Left colon (tissue), 2 donors: Measurements from ENCODE around the gene CDK5. TPM values are rescaled to one million over a fixed set of nuclear protein-coding genes. Genes with fewer than 3 reads are reported as not detected.

Experiments
- ATAC-seq: fragments of 200-7000 bp; cut with Tn5 transposase; one replicate; pipeline ENCODE4 v1.9.1; 2020; ENCODE audit warnings: mild to moderate bottlenecking, moderate library complexity
- DNase-seq, 2 donors: peaks; one replicate each; pipeline ENCODE4 v3.0.0-alpha.2; 2020
- intact Hi-C, 2 donors: fragments of 100-400 bp; cut with DNase I in 1 of 2; cut with micrococcal nuclease in 1 of 2; formaldehyde crosslinking; loops; one replicate each; pipeline versions ENCODE4 v1.11.2 to v1.14.0; 2022; cut with DNase I, micrococcal nuclease
- long read RNA-seq: library from polyadenylated mRNA; unstranded; transcript quantifications from one replicate; pipeline ENCODE4 v2.0.0, GENCODE V29; 2021
- total RNA-seq, 2 donors: library from RNA; stranded (reverse); fragmentation: NEBNext Ultra II Directional; extraction: Animal tissue kit (Norgen Biotek cat#: 25700); gene quantifications; one replicate each; pipeline ENCODE4 v1.2.1, GENCODE V29; 2021
- donor health status: DM: no; HTN: no; CAD: no.
- donor health status: DM: yes; HTN: yes; CAD: no.

Gene CDK5
- 10 to 100 TPM; 12.8 to 15.1 TPM for total RNA-seq
- long read RNA-seq, transcript CDK5-204 (12 exons, 1,758 nt) = major isoform, 7 of 8 reads
- long read RNA-seq, partial matches to known transcripts = 1 of 8 reads
- long read RNA-seq, other reads (novel, unspliced or antisense) = 0 of 8 reads

DNA sequence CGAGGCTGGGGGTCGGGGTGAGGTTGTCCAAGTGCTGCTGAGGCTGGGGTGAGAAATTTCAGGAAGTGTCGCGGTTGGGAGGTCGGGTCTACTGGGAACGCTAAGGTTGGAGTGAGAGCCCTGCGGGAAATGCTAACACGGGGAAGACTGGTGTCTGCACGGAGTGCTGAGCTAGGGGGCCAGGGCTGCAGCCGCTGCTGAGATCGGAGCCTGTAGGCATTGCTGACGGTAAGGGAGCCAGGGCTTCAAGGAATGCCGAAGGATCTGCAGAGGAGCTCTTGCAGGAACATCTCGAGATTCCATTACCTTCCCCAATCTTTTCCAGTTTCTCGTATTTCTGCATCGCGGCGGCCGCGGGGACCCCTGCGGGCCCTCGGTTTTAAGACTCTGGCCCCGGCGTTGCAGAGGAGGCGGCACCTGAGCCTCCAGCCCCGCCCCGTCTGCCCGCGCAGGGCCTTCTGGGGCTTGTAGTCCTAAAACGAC is at the start of gene CDK5:
Gene CDK5 (minus strand): TSS at position 392 of the 483 bp plus-strand sequence. CDS start 49 bp downstream, at position 343.
- DNase-seq (peak in 1 of 2 donors; percentile 53), ATAC-seq (peak; percentile 2)
- intact Hi-C loops = no loop called here

DNA sequence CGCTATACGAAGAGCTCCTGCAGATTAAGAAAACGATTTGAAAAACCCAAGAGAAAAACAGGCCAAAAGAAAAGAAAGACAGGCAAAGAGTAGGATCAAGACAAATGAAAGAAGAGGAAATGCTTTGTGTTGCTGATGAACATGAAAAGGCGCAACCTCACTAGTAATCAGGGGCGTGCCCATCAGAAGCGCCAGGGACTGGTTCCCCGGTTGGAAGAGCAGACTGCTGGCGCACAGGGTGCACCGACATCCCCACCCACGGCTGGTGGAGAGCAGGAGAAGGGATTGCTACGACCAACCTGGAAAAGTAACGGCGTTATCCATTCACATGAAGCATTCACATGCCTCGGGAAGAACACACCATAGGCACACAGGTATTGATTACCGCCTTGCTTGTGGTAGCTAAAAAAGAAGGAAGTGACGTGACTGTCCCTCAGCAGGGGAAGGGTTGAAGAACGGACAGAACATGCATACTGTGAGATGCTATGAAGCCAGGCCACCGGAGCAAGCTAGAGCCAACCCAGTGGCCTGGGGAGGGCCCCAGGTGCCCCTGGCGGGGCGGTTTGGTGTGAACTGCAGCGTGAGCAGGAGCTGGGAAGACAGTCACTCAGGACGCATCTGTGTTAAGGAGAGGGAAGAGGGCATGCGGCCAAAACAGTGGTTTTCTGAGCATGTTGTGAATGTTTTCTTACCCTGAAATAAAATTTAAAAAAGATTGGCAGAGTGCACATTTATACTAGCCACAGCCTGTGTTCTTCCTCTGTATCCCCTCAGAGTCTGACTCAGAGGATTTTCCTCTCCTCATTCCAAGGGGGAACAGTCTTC is 46.9 kb upstream of the CDK5 start:
- DNase-seq (no peak), ATAC-seq (no peak)
- intact Hi-C loops = no loop called here

DNA sequence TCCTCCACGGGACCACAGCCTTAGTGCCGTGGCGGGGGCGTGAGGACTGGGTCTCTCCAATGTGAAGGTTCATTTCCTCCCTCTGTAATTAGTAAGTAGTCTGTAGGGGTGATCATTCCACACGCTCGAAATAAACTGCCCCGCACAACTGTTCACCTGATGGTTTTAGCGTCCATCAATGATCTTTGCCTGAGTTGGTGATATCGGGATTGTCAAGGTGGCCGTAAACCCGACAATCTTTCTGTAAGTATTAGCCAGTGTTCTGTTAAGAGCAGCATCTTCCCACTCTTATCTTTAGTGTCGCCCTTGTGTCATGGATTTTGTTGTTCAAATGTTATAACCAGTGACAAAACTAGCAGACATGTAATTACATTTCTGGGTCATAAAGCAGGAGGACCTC is 46.3 kb upstream of the CDK5 start:
- DNase-seq (no peak), ATAC-seq (no peak)

DNA sequence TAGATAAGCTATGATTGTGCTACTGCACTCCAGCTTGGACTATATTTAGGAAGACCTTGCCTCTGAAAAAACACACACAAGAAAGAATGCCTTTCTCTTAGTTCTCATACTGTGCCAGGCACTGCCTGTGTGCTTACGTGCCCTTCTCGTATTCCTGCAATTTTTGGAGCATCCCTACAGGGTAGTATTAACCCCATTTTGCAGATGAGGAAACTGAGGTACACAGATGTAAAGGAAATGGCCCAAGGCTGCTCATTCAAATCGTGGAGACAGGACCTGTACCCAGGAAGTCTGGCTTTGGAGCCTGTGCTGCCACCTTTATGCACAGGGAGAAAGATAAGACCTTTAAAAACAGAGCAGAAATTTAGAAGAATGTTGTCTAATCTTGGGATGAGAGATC is 45.3 kb upstream of the CDK5 start:
- DNase-seq = no peak
- ATAC-seq = no peak
- intact Hi-C loops = no loop called here

More for the DNA sequence above, 46.3 kb upstream of the CDK5 start:
- intact Hi-C loops = no loop called here

DNA sequence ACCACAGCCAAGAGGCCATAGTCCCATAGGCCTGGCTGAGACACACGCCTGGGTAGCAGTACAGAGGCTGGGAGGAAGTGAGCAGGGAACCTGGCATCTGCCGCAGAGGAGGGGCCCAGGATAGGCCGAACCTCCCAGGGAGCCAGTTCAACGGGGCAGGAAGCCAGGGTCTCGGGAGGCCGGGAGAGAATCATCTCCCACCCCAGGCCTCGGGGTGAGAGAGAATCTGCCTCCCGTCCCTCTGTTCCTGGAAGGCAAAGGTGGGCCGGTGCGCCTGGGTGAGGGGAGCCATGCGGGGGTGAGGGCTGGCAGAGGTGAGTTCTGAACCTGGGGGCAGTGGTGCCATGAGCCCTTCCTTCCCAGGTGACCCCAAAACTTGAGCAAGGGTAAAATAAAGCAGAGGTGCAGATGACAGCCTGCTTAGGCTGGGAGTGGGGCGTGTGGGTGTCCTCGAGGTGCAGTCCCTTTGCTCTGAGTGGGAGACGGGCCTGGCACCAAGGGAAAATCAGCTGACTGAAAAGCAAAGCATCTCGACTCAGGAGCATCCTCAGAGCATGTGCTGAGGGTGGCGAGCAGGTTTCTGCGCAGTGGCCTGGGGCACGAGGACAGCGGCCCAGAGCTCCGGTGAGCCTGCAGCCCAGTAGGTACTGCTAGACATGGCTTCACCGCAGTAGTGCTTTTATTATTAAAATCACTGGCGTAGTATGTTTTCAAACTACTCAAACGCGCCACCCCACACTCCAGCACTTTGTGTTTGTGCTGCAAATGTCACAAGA is 44.1 kb upstream of the CDK5 start:
- intact Hi-C loops = no loop called here
- no peak for ATAC-seq
- no peak for DNase-seq

DNA sequence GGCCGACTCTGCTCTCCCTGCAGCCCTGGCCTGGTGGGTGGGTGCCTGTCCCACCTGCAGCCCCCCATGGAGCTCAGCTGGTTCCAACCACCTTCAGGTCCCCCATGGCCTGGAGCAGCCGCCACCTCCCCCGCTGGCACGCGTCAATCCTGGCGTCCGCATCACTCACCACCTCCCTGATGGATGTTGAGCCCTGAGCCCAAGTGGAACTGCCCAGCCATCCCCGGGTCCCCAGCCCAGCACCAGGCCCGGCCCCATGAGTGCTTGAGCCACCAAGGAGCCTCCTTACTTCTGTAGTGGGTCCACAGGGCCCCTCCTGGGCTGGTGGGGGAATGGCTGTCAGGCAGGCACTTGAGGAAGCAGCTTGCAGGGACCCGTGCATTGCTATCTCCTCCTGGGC is 43.2 kb upstream of the CDK5 start:
- ATAC-seq = no peak

DNA sequence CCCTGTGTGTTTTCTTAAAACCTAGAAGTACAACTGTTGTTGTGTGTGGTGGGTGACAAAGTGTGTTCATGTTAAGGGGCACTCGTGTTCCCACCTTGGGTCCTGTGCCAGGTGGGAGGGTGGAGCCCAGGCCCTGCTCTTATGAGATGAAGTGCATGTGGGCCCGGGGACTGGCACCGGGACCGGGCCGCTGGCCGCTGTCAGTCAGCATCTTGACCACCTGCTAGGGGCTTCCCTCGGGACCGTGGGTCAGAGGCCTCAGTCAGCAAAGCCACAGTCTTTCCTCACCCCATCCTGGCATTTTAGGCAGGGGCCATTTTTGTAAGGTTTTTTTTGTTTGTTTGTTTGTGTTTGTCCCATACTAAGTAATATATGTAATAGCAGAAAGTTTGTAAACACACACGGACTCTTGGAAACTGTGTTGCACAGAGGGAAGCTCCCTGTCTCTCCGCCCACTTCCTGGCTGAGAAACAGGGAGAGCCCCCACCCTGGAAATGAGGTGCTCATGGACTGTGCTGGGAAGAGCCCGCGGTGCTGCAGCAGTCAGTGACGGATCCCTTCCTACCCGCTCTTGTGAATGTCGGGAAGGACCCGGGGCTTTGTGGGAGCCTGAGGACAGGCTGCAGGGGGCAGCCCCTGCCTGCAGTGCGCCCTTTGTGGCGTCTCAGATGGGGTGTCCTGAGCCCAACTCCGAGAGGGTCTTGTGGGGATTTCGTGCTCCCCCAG is 42.0 kb upstream of the CDK5 start:
- intact Hi-C loops = no loop called here
- DNase-seq (no peak), ATAC-seq (no peak)

More for the DNA sequence above, 43.2 kb upstream of the CDK5 start:
- DNase-seq = no peak
- intact Hi-C loops = no loop called here

DNA sequence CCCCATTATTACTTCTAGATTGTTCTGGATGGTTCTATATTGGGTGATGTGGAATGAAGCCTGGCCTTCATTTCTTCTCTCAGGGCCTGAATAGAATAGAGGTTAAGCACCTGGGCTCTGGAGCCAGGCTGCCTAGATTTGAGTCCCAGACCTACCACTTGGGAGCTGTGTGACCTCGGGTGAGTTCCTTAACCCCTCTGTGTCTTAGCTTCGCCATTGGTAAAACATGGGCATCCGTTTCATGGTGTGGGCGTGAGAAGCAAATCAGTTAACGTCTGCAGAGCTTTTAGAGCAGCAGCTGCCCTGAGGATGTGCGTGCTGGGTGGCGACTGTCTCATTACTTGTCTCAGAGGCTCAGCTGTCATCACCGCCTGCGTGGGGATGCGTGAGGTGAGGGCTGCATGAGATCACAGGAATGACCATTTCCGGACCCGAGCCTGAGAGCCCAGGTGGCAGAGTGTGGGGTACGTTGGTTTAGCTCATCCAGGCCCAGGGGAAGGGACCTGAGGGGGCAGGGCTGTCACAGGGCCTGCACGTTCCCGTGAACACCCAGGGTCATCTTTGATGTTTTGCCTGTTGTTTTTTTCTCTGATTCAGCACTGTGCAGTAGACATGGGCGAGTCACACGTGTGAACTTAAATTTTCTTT is 38.3 kb upstream of the CDK5 start:
- no peak for DNase-seq
- intact Hi-C loops = no loop called here
- no peak for ATAC-seq

DNA sequence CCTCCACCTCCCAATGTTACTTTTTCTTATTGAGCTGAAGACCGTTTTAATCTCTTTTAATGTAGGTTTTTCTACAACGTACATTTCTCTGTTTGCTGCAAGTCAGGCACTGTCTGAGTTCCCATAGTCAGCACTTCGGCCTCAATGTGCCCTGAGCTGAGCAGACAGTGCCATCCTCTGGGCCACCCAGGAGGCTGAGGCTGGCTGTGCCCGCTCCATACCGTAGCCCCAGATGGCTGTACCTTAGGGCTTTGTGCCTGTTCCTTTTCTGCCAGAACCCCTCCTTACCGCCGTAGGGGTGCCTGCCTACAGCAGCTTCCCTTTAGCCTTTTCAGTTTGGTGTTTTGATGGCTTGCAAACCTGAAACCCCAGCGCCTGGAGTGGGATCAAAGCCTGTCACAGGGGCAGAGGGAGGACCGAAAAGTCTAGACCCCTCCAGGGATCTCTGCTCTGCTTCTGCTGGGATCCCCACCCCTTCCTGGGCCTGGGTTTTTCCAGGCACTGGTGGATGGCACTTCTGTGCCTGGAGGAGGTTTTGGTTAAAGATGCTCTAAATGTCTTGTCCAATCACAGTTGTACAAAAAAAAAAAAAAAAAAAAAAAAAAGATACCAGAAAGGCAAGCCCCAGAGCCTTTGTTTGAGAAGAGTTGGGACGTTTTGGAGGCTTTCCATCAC is 37.6 kb upstream of the CDK5 start:
- no peak for ATAC-seq
- intact Hi-C loops = no loop called here

DNA sequence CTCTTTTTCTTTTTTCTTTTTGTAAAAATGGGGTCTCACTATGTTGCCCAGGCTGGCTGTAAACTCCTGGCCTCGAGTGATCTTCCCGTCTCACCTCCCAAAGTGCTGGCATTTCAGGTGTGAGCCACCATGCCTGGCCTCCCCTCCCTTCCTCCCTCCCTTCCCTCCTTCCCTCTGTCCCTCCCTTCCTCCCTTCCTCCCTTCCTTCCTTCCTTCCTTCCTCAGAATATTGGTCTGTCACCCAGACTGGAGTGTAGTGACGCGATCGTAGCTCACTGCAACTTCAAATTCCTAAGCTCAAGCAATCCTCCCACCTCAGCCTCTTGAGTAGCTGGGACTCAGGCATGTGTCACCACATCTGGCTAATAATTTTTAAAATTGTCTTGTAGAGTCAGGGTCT is 37.0 kb upstream of the CDK5 start:
- DNase-seq = no peak
- intact Hi-C loops = no loop called here
- ATAC-seq = no peak

More for the DNA sequence above, 37.6 kb upstream of the CDK5 start:
- DNase-seq = no peak

DNA sequence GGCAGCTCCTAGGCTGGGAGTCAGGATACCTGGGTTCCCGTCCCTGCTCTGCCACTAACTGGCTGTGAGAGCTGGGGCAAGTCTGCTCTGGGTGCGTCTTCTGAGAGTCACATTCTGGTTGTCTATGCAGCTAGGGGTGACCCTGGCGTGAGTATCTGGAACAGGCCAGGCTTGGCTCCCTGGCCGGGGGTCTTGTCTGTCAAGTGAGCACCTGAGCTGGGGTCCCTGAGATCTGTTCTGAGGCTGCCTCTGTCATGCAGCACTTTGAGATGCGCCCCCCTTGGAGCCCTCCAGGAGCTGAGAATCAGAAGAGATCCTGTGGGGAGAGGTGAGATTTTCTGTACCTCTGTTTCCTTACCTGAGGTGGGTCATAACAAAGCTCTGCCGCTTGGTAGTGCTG is 36.1 kb upstream of the CDK5 start:
- no peak for ATAC-seq
- DNase-seq = no peak
- intact Hi-C loops = no loop called here

DNA sequence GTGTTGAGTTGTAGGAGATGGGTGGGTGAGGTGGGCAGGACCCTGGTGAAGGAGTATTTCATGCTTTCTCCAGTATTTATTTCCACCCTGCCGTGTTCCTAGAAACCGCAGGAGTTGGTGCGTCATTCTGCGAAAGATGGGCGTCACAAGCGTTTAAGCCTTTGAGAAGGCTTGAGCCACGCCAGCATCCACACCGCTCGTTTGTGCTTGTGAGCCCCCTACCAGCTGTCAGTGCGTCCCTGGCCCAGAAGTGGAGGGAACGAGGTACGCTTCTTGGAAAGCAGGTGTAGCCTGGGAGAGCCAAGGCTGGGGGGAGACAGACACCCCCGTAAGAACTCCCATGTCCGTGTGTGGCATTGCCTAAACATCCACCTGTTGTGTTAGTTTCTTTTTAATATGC is 34.3 kb upstream of the CDK5 start:
- DNase-seq (no peak), ATAC-seq (no peak)
- intact Hi-C loops = no loop called here

DNA sequence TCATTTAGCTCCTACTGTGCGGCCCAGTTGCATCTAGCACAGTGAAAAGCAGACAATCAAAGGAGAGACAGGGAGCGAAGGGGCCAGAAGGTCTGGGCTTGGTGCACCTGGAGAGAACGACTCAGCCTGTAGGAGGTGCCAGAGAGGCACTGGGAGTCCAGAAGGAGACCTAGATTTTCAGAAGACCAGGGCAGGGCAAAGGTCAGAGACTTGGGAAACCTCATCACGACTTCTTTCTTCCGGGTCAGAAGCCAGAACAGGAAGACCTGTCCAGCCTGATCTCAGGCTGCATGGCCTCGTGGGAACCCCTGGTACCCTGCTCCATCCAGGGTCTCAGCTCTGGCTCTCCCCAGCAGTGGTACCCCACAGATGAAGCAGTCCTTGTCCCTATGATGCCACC is 33.7 kb upstream of the CDK5 start:
- intact Hi-C loops = no loop called here
- peak; percentile 60 for ATAC-seq
- peak; percentile 72 to 78 for DNase-seq

DNA sequence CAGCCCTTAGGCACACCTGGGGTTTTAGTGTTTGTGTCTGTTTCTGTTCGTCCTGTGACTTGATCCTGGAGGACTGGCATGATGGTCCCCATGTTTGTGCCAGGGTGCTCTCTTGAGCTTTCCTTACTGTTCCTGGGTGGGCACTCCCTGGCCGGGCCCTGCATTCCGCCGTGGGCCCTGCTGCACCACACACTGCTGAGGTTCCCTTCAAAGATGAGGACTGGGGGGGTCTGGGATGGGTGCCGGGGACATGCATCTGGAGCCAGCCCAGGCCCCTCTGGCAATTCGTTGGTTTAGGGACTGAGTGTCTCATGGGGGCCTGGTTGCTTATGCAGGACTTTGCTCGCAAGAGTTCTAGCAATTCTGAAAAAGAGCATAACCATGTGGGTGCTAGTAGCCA is 33.3 kb upstream of the CDK5 start:
- intact Hi-C loops = no loop called here
- no peak for DNase-seq
- no peak for ATAC-seq

DNA sequence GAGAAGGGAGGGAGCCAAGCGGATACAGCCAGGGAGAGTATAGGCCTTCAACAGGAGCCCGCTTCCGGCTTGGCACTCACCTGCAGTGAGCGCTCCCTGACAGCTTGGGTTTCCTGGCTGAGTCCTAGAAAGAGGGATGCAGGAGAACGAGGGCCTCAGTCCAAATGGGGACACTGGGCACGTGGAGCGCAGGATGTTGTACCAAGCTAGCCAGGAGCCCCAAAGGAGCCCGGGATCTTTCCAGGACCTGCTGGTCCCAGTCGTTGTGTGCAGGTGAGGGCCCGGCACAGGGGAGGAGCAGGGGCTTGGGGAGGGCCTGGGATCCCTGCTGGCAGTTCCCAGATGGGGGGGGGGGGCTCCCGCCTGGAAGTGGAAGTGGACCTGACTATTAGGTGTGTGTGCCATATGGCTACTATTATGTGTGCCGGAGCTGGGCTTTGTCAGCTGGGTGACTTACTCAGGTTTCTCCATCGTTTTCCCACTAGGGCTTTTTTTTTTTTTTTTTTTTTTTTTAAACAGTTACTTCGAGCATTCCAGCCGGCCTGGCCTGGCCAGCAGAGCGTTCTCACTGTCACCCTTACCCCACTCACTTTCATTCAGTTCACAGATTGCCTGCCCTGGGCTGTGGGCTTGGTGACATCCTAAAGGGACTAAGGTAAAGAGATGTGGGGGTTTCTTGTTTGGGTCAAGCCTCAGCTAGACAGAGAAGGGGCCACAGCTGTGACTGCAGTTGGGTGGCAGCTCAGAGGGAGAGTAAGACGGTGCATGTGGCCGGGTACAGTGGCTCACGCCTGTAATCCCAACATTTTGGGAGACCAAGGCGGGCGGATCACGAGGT is 32.4 kb upstream of the CDK5 start:
- ATAC-seq = no peak
- no peak for DNase-seq
- intact Hi-C loops = no loop called here

DNA sequence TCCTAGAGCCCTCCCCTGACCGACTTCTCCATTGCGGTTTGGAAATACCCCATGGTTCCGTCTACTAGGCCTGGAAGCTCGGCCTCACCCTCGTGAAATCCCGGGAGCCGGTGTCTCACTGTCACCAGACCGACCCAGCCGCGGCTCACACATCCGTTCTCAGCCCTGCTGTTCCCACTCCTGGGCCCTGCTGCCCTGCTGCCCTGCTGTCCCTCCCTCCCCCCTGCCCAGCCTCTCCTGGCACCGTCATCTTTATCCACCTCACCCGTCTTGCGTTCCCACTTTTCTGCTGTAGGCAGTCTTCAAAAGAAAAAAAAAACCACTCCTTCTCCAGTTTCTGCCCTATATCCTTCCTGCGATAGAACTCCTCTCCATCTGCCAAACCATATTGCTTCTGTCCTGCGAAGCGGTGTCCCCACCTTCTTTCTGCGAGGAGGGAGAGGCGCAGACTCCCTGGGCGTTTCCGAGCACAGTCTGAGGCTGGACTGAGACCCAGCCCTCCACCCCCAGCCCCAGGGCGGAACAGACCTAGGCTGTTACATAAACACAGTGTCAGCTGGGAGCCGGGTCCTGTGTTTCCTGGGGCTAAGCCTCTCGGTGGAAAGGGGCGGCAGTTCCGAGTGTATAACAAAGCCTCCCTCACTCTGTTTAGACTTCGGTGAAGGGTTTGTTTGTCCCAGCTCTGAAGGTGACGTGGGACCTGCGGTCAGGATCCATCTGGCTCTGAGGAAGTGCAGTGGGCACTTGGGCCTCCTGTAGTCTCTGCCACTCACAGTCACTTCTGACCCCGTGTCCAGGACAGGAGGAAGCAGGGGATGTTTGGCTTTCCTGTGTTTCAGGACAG is 31.4 kb upstream of the CDK5 start:
- no peak for ATAC-seq
- DNase-seq = peak; percentile 53 to 74
- intact Hi-C loops = no loop called here
